ENCODE results near the gene ASB13.
"Not testable (repeated sequence)": the region's sequence is repeated elsewhere in the genome, so short reads cannot be mapped to it uniquely, and the experiment has no call there.

The ASB13 gene

GRCh38 chr10:5604236-5604925 is 62.0 kb downstream of the ASB13 start:
- DNase-seq: no peak

GRCh38 chr10:5603848-5604170 is 62.6 kb downstream of the ASB13 start:
- no peak for DNase-seq

GRCh38 chr10:5603091-5603847 is 63.1 kb downstream of the ASB13 start:
- DNase-seq: no peak

- DNase-seq: no peak
Measured at GRCh38 chr10:5601826-5602495, 64.4 kb downstream of the ASB13 start.

GRCh38 chr10:5600908-5601307 is 65.5 kb downstream of the ASB13 start:
- DNase-seq: no peak

GRCh38 chr10:5599613-5600520 is 66.5 kb downstream of the ASB13 start:
- DNase-seq: no peak

GRCh38 chr10:5598085-5598690 is 68.2 kb downstream of the ASB13 start:
- DNase-seq: no peak

GRCh38 chr10:5596611-5597341 is 69.6 kb downstream of the ASB13 start:
- no peak for DNase-seq

- DNase-seq: no peak
Measured at GRCh38 chr10:5595994-5596471, 70.4 kb downstream of the ASB13 start.

GRCh38 chr10:5595591-5595990 is 70.8 kb downstream of the ASB13 start:
- no peak for DNase-seq

- DNase-seq: no peak
Measured at GRCh38 chr10:5595095-5595494, 71.3 kb downstream of the ASB13 start.

GRCh38 chr10:5594271-5595049 is 71.9 kb downstream of the ASB13 start:
- DNase-seq: no peak

GRCh38 chr10:5593347-5593746 is 73.0 kb downstream of the ASB13 start:
- not testable (repeated sequence) for DNase-seq

- DNase-seq: no peak
Measured at GRCh38 chr10:5592070-5592469, 74.3 kb downstream of the ASB13 start.

GRCh38 chr10:5591336-5591824 is 75.0 kb downstream of the ASB13 start:
- DNase-seq: no peak

GRCh38 chr10:5590816-5591215 is 75.6 kb downstream of the ASB13 start:
- no peak for DNase-seq

GRCh38 chr10:5589661-5590511 is 76.5 kb downstream of the ASB13 start:
- DNase-seq: no peak

- DNase-seq: no peak
Measured at GRCh38 chr10:5589011-5589660, 77.3 kb downstream of the ASB13 start.

Measured in CD4-positive, alpha-beta T cell treated with Interferon alpha-2 for 1 hour (primary cell).